Measurements from ENCODE around the gene HTR2B.
"Not testable (repeated sequence)": the region's sequence is repeated elsewhere in the genome, so short reads cannot be mapped to it uniquely, and the experiment has no call there.

HTR2B gene

DNA sequence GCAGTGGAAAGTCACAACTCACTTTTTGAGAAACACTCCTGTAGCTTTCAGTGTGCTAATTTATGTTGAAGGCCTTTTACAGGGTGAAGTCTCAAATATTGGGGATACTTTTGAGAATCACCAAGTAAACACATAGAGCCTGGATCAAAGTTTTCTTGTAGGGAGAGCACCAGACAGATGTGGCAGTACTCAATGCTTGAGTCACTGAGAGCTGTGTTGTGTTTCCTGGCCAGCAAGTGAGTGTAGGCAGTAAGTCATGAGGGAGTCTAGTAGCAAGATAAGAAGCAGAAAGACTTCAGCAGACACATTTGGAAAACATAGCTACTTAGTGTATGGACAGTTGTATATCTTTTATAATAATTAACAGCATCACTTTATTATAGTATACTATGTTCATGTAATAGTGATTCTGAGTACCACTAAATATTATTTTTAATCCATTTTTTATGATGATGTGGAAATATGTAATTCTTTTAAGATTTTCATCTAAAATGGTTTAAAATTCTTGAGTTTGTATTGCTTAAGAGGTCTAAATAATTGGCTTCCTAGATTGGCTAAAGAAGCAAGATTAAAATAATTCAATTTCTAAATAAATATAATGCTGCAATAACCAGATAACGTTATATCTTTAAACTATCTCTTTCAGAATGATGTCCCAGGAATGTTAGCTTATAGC lies 55.3 kb downstream of the HTR2B start:
- no peaks in the 10 kb centered on the region for H3K27me3 ChIP-seq (replicated peaks; ENCODE audit: control insufficient read depth, insufficient read depth, low read length)
- H3K36me3 ChIP-seq (ENCODE audit: control insufficient read depth, insufficient read depth, low read length) = peaks cover 10% of the 10 kb centered on the region
- no peak overlapping the region for H3K4me3 ChIP-seq (replicated peaks; ENCODE audit: low read depth, low read length)
- DNase-seq (ENCODE audit: extremely low read depth, insufficient read length) = no peak
- TF ChIP-seq, protein P1, sequence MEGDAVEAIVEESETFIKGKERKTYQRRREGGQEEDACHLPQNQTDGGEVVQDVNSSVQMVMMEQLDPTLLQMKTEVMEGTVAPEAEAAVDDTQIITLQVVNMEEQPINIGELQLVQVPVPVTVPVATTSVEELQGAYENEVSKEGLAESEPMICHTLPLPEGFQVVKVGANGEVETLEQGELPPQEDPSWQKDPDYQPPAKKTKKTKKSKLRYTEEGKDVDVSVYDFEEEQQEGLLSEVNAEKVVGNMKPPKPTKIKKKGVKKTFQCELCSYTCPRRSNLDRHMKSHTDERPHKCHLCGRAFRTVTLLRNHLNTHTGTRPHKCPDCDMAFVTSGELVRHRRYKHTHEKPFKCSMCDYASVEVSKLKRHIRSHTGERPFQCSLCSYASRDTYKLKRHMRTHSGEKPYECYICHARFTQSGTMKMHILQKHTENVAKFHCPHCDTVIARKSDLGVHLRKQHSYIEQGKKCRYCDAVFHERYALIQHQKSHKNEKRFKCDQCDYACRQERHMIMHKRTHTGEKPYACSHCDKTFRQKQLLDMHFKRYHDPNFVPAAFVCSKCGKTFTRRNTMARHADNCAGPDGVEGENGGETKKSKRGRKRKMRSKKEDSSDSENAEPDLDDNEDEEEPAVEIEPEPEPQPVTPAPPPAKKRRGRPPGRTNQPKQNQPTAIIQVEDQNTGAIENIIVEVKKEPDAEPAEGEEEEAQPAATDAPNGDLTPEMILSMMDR (IDR thresholded peaks at IDR 0.05; ENCODE audit: insufficient read depth, low read length, poor library complexity, severe bottlenecking) = no peak

DNA sequence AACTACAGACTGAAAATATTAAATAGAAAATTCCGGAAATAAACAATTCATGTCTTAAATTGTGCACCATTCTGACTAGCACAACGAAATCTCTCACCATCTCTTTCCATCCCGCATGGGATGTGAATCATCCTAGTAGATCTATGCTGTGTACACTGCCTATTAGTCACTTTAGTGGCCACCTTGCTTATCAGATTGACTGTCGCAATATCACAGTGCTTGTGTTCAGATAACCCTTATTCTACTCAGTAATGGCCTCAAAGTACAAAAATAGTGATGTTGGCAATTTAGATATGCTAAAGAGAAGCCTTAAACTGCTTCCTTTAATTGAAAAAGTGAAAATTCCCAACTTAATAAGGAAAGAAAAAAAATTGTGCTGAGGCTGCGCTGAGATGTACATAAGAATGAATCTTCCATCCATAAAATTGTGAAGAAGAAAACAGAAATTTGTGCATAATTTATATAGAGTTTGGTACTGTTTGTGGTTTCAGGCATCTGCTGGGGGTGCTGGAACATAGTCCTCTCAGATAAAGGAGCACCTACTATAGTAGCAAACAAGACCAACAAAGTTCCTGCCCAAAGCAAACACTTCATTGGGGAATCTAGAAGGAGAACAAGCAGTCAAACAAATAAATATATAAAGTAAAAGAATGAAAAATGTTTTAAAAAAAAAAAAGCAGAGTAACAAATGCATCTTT lies 56.2 kb downstream of the HTR2B start:
- TF ChIP-seq, protein P1 (IDR thresholded peaks at IDR 0.05; ENCODE audit: insufficient read depth, low read length, poor library complexity, severe bottlenecking) = no peak
- H3K4me3 ChIP-seq (replicated peaks; ENCODE audit: low read depth, low read length) = no peak overlapping the region
- no peak for DNase-seq (ENCODE audit: extremely low read depth, insufficient read length)

DNA sequence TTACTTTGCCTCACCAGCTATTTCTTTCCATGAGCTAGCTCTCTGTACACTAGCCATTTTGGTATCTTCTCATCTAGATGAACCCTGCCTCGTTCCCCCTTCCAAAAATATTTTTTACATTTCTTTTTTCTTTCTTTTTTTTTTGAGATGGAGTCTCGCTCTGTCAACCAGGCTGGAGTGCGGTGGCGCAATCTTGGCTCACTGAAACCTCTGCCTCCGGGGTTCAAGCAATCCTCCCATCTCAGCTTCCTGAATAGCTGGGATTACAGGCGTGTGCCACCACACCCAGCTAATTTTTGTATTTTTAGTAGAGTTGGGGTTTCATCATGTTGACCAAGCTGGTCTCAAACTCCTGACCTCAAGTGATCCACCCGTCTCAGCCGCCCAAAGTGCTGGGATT lies 57.3 kb downstream of the HTR2B start:
- H3K4me3 ChIP-seq (replicated peaks; ENCODE audit: low read depth, low read length); H3K27me3 ChIP-seq (replicated peaks; ENCODE audit: control insufficient read depth, insufficient read depth, low read length); H3K36me3 ChIP-seq (ENCODE audit: control insufficient read depth, insufficient read depth, low read length); DNase-seq (ENCODE audit: extremely low read depth, insufficient read length): not testable (repeated sequence)

More for the DNA sequence above, 56.2 kb downstream of the HTR2B start:
- Histone ChIP-seq H3K36me3 (ENCODE audit: control insufficient read depth, insufficient read depth, low read length) (peaks cover 10% of the 10 kb centered on the region), H3K27me3 (replicated peaks; ENCODE audit: control insufficient read depth, insufficient read depth, low read length) (no peaks in the 10 kb centered on the region)

DNA sequence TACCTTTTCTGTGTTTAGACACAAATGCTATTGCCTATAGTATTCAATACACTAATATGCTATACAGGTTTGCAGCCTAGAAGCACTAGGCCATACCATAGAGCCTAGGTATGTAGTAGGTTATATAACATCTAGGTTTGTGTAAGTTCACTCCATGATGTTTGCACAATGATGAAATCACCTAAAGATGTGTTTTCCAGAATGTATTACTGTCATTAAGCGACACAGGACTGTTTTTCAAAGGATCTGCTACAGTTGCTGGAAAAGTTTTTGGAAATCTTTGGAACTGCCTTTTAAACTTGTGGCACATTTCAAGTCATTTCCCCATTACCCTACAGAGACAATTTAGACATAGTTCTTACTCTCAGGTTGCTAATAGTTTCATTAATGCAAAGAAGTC lies 58.9 kb downstream of the HTR2B start:
- no peak overlapping the region for H3K4me3 ChIP-seq (replicated peaks; ENCODE audit: low read depth, low read length)
- H3K27me3 ChIP-seq (replicated peaks; ENCODE audit: control insufficient read depth, insufficient read depth, low read length) = no peaks in the 10 kb centered on the region
- H3K36me3 ChIP-seq (ENCODE audit: control insufficient read depth, insufficient read depth, low read length) = peaks cover 10% of the 10 kb centered on the region
- TF ChIP-seq, protein P1 (IDR thresholded peaks at IDR 0.05; ENCODE audit: insufficient read depth, low read length, poor library complexity, severe bottlenecking) = no peak
- DNase-seq (ENCODE audit: extremely low read depth, insufficient read length) = no peak

DNA sequence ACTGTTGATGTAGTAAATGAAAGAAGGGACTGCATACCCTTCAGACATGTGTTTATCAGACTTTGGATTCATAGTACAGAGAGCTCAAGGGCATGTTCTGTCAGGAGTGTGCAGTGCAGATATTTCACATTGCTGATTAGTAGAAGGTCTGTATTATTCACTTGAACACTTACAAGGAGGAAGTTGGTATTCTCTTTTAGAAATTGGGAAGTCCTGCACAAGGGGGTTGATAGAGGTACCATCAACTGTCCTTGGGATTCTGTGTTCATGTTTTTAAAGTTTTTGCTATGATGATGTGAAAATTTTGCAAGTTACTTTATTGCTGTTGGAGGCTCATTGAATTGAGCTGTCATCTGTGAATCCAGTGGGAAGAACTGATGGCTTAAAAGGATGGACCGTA lies 61.5 kb downstream of the HTR2B start:
- no peak for DNase-seq (ENCODE audit: extremely low read depth, insufficient read length)
- H3K27me3 ChIP-seq (replicated peaks; ENCODE audit: control insufficient read depth, insufficient read depth, low read length) = no peaks in the 10 kb centered on the region
- no peak overlapping the region for H3K4me3 ChIP-seq (replicated peaks; ENCODE audit: low read depth, low read length)
- TF ChIP-seq, protein P1 (IDR thresholded peaks at IDR 0.05; ENCODE audit: insufficient read depth, low read length, poor library complexity, severe bottlenecking) = no peak
- H3K36me3 ChIP-seq (ENCODE audit: control insufficient read depth, insufficient read depth, low read length) = peaks cover 10% of the 10 kb centered on the region

DNA sequence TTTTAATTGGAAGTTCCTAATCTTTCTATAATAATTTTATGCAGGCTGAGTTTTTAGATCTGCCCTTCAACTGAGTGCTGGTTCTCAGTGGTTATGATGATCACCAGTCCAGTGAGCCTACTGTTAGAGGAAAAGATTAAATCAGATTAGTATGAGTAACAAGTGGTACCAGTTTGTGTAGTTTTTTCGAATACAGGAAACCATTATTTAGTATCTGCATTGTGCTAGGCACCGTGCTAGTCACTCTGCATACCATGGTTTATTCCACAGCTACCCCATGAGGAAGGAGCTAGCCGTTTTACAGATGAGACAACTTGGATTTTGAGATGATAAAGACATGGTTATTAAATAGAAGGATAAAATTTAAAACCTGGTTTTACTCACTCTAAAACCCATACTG lies 62.1 kb downstream of the HTR2B start:
- Histone ChIP-seq H3K36me3 (ENCODE audit: control insufficient read depth, insufficient read depth, low read length) (peaks cover 6% of the 10 kb centered on the region), H3K4me3 (replicated peaks; ENCODE audit: low read depth, low read length) (no peak overlapping the region), H3K27me3 (replicated peaks; ENCODE audit: control insufficient read depth, insufficient read depth, low read length) (no peaks in the 10 kb centered on the region)
- TF ChIP-seq, protein P1 (IDR thresholded peaks at IDR 0.05; ENCODE audit: insufficient read depth, low read length, poor library complexity, severe bottlenecking) = no peak
- DNase-seq (ENCODE audit: extremely low read depth, insufficient read length) = no peak
